NCI-H146 treated with DMSO at 0.1 percent for 48 hours (cell line): ENCODE data around the gene ST7L.

Experiments
- DNase-seq: peaks from one replicate; lab custom pipeline; 2025; ENCODE audit not compliant: unreplicated experiment; lab: John Stamatoyannopoulos, UW

The ST7L gene

GRCh38 chr1:112619518-112620376 is 806 bp upstream of the ST7L start, which contains the start of gene CAPZA1:
Gene CAPZA1, plus strand, starts transcription at chr1:112619832. Its CDS starts 13 bp downstream, at chr1:112619845.
- DNase-seq = peak; percentile 76

- DNase-seq = no peak
Measured at GRCh38 chr1:112618114-112618720, 724 bp downstream of the ST7L start.

GRCh38 chr1:112614460-112615065 is 4.4 kb downstream of the ST7L start:
- DNase-seq = no peak

- no peak for DNase-seq
Measured at GRCh38 chr1:112605633-112606327, 13.2 kb downstream of the ST7L start.

GRCh38 chr1:112603541-112603940 is 15.4 kb downstream of the ST7L start:
- no peak for DNase-seq

- DNase-seq = no peak
Measured at GRCh38 chr1:112603012-112603411, 15.9 kb downstream of the ST7L start.

- DNase-seq = no peak
Measured at GRCh38 chr1:112599477-112599876, 19.5 kb downstream of the ST7L start.

- no peak for DNase-seq
Measured at GRCh38 chr1:112594208-112594876, 24.6 kb downstream of the ST7L start.

- no peak for DNase-seq
Measured at GRCh38 chr1:112589766-112590165, 29.2 kb downstream of the ST7L start.

GRCh38 chr1:112583366-112583765 is 35.6 kb downstream of the ST7L start:
- no peak for DNase-seq

- DNase-seq = no peak
Measured at GRCh38 chr1:112581586-112582192, 37.3 kb downstream of the ST7L start.

GRCh38 chr1:112579801-112580510 is 39.0 kb downstream of the ST7L start:
- no peak for DNase-seq

- no peak for DNase-seq
Measured at GRCh38 chr1:112576240-112576639, 42.7 kb downstream of the ST7L start.

GRCh38 chr1:112575154-112575804 is 43.7 kb downstream of the ST7L start:
- DNase-seq = no peak

- no peak for DNase-seq
Measured at GRCh38 chr1:112565800-112566199, 53.1 kb downstream of the ST7L start.

GRCh38 chr1:112564081-112564480 is 54.9 kb downstream of the ST7L start:
- no peak for DNase-seq

- DNase-seq = no peak
Measured at GRCh38 chr1:112563341-112563740, 55.6 kb downstream of the ST7L start.

GRCh38 chr1:112558634-112559033 is 60.3 kb downstream of the ST7L start:
- DNase-seq = no peak

- DNase-seq = no peak
Measured at GRCh38 chr1:112557385-112557784, 61.6 kb downstream of the ST7L start.
